Vagina (tissue), 2 donors: ENCODE data around the gene ITPKB.

Source experiments
- CTCF ChIP-seq, 3 experiments: fragments of 450-650 bp in 2 of 3; fragments of 200-600 bp in 1 of 3; sonication (generic) in 1 of 3; IDR thresholded peaks; one replicate each; pipeline ENCODE4 v1.5.1; 2017 to 2019; ENCODE audit warnings: antibody characterized with exemption in 3 of 3, mild to moderate bottlenecking in 2 of 3, moderate library complexity in 2 of 3
- POLR2A ChIP-seq, 2 donors: fragments of 450-650 bp; IDR thresholded peaks; one replicate each; pipeline ENCODE4 v1.6.1; 2017; ENCODE audit warnings: antibody characterized with exemption in 2 of 2, mild to moderate bottlenecking in 2 of 2, moderate library complexity in 2 of 2

DNA sequence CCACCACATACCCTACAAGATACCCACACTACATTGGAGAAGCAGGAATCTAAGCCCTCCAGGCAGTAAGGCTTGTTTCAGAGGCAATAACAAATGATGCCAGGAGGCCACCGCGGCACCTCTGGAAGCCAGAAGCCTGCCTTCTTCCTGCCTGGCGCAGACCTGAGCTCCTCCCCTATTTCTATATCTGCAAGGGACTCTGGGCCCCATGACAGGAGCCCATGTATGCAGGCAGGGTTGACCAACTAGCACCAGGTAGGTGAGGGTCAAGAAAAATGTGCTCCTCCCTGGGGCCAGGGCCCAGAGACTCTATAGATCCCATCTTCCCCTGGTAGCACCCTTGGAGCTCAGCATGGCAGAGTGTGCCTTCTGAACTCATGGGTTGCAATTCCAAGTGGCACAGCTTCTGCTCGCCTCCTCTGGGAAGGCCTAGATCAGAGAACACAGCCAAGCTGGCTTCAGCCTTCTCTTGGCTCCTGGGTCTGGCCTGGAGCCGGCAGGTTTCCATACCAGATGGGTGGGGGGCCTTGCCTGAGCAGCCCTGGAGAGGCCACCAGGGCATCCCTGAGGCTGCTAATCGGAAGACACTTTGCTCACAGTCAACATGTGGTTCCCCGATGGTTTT is 105.4 kb downstream of the ITPKB start:
- TF ChIP-seq CTCF (IDR thresholded peaks at IDR 0.05): no peak
- no peak for TF ChIP-seq POLR2A (IDR thresholded peaks at IDR 0.05)
